22Rv1 (cell line): Measurements from ENCODE around the gene TRIM38.

Source experiments
- H3K27ac ChIP-seq: fragments of 450-650 bp; 2 replicates; pipeline ENCODE4 v1.5.1; 2017
- ZFX ChIP-seq: fragments of 450-650 bp; IDR thresholded peaks from 2 replicates; pipeline ENCODE4 v1.6.1; 2017; ENCODE audit warnings: antibody characterized with exemption, borderline replicate concordance
- TF ChIP-seq, protein P1 (sequence below): fragments of 450-650 bp; IDR thresholded peaks from 2 replicates; pipeline ENCODE4 v1.5.1; 2017; ENCODE audit warnings: mild to moderate bottlenecking

Gene TRIM38

DNA sequence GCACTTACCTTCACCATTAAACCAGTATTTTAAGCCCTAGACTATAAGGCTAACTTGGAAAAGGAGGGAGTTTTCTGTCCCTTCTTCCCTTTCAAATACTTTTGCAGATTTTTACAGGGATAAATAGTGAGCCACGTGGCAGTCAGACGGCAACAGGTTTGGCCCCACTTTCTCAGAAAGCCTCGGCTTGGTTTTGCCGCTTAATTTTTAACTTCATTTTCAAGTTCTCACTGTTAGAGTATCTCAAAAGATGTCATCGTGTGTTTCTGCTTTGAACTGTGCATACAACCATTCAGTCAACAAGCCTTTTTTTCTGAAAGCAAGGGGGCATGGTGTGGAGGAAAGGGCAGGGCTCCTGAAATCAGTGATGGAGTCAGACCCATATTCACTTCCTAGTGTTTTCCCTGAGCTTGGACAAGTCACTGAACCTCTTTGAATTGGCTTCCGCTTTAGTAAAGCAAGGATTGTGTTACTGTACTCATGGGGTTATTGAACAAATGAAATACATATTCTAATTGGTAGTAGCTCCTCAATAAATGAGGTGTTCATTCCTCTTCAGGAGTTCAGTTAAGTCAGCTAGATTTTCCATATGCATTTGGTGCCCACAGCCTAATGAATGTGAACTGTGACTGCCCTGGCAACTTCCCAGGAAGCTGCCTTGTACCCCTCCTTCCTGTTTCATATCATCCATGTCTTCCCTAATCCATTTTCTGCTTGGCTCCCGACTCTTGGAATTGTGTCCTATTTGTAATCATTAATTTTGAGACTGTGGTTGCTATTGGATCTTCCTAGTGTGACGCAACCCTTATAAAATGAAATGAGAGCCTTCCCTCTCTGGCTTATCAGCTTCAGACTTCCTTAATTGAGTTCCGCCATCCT lies 31.8 kb upstream of the TRIM38 start, which contains the start of gene SLC17A2:
Gene SLC17A2 (minus strand): TSS at position 160 of the 879 bp plus-strand sequence. CDS start 4,895 bp downstream, outside the sequence.
- peak within 1 kb of the TSS; percentile 86 for H3K27ac ChIP-seq
- no peak for TF ChIP-seq ZFX
- TF ChIP-seq, protein P1, sequence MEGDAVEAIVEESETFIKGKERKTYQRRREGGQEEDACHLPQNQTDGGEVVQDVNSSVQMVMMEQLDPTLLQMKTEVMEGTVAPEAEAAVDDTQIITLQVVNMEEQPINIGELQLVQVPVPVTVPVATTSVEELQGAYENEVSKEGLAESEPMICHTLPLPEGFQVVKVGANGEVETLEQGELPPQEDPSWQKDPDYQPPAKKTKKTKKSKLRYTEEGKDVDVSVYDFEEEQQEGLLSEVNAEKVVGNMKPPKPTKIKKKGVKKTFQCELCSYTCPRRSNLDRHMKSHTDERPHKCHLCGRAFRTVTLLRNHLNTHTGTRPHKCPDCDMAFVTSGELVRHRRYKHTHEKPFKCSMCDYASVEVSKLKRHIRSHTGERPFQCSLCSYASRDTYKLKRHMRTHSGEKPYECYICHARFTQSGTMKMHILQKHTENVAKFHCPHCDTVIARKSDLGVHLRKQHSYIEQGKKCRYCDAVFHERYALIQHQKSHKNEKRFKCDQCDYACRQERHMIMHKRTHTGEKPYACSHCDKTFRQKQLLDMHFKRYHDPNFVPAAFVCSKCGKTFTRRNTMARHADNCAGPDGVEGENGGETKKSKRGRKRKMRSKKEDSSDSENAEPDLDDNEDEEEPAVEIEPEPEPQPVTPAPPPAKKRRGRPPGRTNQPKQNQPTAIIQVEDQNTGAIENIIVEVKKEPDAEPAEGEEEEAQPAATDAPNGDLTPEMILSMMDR: no peak

DNA sequence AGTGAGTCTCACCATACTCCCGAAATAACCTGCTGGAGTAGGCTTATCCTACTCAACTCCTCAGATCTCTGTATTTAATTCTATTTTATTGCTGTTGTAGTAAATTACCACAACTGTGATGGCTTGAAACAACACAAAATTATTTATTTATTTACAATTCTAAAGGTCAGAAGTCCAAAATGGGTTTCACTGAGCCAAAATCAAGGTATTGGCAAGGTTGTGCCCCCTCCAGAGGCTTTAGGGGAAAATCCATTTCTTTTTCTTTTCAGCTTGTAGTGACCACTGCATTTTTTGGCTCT lies 31.2 kb upstream of the TRIM38 start:
- no peak overlapping the region for H3K27ac ChIP-seq
- TF ChIP-seq, protein P1: no peak
- TF ChIP-seq ZFX: no peak

DNA sequence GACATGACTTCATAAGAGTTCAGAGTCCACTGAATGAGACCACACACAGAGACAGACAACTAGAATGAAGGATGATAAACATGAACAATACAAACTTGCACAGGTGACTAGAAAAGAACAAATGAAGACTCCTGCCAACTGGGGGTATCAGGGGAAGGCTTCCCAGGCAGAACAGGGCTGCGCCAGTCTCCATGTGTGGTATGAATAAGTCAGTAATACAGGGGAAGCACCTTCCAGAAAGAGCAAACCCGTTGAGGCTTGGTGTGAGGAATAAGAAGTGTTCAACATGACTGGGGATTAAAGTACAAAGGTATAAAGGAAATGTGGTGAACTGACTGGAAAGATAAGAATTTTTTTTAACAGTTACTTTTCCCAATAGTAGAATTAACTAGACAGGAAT lies 28.4 kb upstream of the TRIM38 start:
- TF ChIP-seq, protein P1: no peak
- TF ChIP-seq ZFX: no peak
- no peak overlapping the region for H3K27ac ChIP-seq

DNA sequence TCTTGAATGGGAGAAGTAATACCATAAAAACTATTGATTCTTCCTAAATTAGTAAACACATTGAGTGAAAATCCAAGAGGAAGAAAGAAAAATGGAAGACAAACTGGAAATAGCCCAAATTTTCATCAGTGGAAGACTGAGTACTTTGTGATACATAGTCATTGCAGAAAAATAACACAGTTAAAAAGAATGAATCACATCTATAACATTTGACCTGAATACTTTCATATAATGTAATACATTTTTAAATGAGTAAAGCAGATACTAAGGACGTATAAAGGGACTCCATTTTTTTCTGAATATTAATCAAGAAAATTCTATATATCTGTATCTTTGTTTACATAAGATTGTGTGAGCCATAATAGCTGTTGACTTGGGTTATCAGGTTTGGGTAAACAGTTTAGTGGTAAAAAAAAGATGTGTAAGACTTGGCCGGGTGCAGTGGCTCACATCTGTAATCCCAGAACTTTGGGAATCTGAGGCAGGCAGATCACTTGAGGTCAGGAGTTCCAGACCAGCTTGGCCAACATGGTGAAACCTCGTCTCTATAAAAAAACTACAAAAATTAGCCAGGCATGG lies 27.8 kb upstream of the TRIM38 start:
- H3K27ac ChIP-seq: no peak overlapping the region
- TF ChIP-seq ZFX: no peak
- TF ChIP-seq, protein P1: no peak

DNA sequence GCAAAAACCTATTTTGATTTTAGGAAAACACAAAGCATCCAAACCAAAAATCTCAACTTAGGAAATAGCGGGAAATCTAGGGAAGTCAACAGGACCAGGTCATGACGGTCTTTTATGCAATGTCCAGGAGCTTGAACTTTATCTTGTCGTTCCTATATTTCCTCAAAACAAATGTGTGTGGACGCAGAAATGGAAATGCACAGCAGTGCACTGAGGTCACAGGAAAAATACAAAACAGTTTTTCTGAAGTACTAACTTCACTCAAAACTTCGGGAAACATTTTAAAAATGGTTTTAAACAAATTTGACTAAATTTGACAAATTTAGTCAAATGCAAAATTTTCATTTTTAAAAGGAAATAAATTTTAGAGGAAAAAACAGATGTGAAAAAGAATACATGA lies 26.6 kb upstream of the TRIM38 start:
- no peak overlapping the region for H3K27ac ChIP-seq
- TF ChIP-seq, protein P1: no peak
- TF ChIP-seq ZFX: no peak

DNA sequence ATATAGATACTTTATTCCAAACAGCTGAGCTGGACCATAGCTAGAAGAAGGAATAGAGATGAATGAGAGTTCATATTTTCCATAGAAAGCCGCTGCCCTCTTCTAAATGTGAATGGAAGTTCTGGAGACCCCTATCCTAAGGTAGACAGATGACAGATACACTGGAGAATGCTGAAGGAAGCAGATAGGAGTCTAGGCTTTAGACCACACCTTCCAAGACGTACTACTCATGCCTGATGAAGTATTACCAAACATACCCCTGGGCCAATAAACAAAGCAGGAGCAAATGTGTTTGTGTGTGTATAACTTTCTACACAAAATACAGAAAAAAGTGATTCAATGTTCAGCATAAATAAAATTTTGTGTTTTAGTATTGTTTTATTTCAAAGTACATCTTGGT lies 23.0 kb upstream of the TRIM38 start:
- H3K27ac ChIP-seq: no peak overlapping the region
- TF ChIP-seq ZFX: no peak
- TF ChIP-seq, protein P1: no peak

DNA sequence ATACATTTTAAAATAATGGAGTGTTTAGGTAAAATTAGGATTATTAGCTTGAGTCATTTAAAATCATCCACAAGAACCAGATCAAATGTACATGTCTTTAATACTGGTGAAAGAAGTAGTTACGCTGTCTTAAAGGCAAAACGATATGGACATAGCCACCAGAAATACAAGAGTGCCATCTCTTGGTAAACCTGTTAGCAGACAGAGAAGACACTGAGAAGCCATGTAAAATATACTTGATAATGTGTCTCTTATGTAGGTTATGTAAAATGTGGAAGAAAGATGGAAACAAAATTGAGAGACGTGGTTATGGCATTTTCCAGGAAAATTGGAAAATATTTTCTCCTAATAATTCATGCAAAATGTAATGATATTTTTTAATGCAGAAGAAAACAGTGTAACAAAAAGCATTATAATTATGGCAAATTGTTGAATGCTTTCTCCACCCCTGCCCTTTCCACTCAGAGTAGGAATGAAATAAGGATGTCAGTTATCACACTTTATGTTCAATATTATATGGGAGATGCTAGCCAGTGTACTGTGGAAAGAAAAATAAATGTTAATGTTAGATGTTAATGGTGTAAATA lies 19.9 kb upstream of the TRIM38 start:
- no peak for TF ChIP-seq ZFX
- TF ChIP-seq, protein P1: peak; percentile 85
- H3K27ac ChIP-seq: no peak overlapping the region
